M059J (cell line): ENCODE data around the gene EIF3J. TPM values are rescaled to one million over a fixed set of nuclear protein-coding genes. Genes with fewer than 3 reads are reported as not detected.
A peak's percentile ranks its signal among the peaks of the same experiment; 100 is the strongest.
"Not testable (repeated sequence)": the region's sequence is repeated elsewhere in the genome, so short reads cannot be mapped to it uniquely, and the experiment has no call there.

Experiments used
- DNase-seq: peaks from one replicate; pipeline ENCODE4 v3.0.0-alpha.2; 2012; ENCODE audit warnings: low read depth
- total RNA-seq: library from RNA; depleted of rRNA; stranded (reverse); fragments of >200 nt; shearing (Covaris generic); gene quantifications from 2 replicates; pipeline ENCODE4 v1.2.3, GENCODE V29; 2014; rRNA removed

EIF3J gene
- 26.9 and 49.2 TPM in 2 replicates for total RNA-seq

DNA sequence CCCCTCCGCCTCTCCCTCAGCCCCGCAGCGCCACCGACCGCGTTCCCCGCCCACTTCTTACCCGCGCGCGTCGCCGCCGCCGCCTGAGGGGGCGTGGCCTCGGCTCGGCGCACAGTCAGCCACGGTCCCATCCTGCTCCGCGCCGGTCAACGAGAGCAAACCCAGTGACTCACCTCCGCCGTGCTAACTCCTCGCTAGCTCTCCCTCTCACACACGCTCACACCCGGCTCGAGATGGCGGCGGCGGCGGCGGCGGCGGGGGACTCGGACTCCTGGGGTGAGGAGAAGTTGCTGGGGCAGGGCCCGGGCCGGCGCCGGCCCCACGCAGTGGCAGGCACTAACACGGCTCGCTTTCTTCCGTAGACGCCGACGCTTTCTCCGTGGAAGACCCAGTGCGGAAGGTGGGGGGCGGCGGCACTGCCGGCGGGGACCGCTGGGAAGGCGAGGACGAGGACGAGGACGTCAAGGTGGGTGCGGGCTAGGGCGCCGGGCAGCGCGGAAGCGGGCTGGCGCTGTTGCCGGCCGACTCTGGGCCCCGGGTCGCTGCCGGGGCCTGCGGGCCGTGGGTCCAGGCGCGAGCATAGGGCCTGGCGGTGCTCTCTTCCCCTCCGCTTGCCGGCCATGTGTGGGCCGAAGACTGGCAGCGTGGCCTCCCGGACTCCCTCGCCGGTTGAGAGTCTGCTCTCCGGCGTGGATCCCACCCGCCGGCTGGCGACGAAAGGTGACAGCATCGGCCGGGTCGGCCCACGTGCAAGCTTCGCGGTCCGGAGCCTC lies at the start of gene EIF3J:
Gene EIF3J (plus strand): TSS at position 186 of the 773 bp plus-strand sequence. CDS start 48 bp downstream, at position 234.
- peak; percentile 95 for DNase-seq

- peak; percentile 89 for DNase-seq
Observed at GRCh38 chr15:44489464-44489863, 47.5 kb upstream of the EIF3J start.

- DNase-seq = peak; percentile 31
Observed at GRCh38 chr15:44490622-44491021, 46.3 kb upstream of the EIF3J start.

DNA sequence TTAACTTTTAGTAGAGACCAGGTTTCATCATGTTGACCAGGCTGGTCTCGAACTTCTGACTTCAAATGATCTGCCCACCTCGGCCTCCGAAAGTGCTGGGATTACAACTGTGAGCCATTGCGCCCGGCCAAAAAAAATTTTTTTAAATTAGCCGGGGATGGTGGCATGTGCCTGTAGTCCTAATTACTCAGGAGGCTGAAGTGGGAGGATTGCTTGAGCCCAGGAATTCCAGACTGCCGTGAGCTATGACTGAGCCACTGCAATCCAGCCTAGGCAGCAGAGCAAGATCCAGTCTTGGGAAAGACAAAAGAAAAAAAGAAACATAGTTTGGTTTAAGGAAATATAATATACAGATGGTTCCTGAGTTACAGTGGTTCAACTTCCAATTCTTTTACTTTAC lies 44.9 kb upstream of the EIF3J start:
- no peak for DNase-seq

DNA sequence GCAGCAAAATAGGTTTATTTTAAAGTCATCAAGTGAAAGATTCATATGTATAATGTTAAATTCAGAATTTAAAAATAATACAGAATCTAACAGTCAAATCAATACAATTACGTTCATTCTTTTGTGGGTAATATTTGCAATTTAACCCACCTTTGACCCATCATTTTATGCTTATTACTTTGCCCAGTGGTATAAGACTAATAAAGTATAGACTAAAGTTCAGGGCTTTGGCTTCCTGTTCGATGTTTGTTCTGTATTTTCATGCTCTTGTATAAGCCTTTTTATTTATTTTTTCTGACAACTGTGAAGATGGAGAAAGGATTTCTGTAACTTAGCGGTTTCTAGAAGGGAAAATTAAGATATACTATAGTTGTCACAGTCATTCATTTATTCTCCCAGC lies 44.3 kb upstream of the EIF3J start:
- DNase-seq = no peak

DNA sequence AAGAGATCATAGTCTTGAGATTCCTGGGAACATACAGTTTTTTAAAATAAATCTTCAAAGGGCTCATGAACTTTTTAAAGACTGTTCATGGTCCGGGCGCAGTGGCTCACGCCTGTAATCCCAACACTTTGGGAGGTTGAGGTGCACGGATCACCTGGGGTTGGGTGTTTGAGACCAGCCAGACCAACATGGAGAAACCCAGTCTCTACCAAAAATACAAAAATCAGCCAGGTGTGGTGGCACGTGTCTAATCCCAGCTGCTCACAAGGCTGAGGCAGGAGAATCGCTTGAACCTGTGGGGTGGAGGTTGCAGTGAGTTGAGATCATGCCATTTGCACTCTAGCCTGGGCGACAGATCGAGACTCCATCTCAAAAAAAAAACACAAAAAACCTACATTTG lies 41.4 kb upstream of the EIF3J start:
- no peak for DNase-seq

GRCh38 chr15:44500555-44500954 lies 36.4 kb upstream of the EIF3J start:
- no peak for DNase-seq

GRCh38 chr15:44501768-44502366 lies 35.1 kb upstream of the EIF3J start:
- DNase-seq = peak; percentile 56

GRCh38 chr15:44516436-44516835 lies 20.5 kb upstream of the EIF3J start:
- DNase-seq = no peak

DNA sequence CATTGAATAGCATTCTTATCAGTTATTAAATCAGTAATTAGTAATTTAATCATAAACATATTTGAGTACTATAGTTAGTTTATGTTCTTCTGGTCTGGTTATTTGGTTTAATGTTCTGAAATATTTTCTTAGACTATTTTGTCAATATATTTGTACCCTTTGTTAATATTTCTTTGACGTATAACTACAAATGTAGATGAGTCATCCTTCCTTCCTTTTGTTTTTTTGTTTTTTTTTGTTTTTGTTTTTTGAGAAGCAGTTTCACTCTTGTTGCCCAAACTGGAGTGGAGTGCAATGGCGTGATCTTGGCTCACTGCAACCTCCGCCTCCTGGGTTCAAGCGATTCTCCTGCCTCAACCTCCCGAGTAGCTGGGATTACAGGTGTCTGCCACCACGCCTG lies 17.4 kb upstream of the EIF3J start:
- DNase-seq = no peak

DNA sequence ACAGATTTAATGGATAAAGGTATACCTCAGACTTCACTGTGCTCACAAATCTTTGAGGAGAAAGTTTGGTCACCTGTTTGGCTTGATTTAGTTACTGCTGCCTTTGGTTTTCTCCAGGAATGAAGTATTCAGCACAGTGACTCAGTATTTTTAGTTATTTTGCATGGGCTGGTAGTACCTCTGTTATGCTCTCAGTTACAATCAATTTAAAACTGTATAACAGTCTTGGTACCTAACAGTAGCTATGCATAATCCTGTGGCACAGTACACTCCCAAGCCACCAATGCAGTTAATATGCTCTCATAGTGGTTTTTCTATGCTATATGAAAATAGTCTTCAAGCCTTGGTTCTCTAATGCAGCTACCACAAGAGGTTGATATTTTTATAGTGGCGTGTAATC lies 11.9 kb upstream of the EIF3J start:
- DNase-seq = no peak

- DNase-seq = no peak
Observed at GRCh38 chr15:44527241-44527640, 9.7 kb upstream of the EIF3J start.

- no peak for DNase-seq
Observed at GRCh38 chr15:44529864-44530604, 6.9 kb upstream of the EIF3J start.

DNA sequence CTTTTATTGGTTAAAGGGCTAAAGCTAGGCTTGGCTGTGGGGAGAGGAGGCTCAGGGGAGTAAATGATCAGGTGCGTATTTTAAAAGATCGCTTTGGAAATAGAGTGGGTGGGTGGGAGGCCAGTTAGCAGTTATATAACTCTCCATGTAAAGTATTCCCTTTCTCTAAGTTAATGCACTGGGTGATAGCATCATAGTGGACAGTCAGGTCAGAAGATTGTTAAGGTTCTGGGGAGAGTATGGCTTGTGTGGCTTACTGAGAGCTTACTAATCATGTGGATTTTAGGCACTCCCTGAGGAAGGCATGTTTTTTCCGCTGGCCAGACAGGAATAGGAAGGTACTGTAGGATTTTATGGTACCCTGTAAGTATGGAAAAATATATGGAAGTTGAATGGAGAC lies 6.3 kb upstream of the EIF3J start:
- no peak for DNase-seq

- DNase-seq = not testable (repeated sequence)
Observed at GRCh38 chr15:44532275-44532674, 4.7 kb upstream of the EIF3J start.

- no peak for DNase-seq
Observed at GRCh38 chr15:44532689-44533088, 4.3 kb upstream of the EIF3J start.

DNA sequence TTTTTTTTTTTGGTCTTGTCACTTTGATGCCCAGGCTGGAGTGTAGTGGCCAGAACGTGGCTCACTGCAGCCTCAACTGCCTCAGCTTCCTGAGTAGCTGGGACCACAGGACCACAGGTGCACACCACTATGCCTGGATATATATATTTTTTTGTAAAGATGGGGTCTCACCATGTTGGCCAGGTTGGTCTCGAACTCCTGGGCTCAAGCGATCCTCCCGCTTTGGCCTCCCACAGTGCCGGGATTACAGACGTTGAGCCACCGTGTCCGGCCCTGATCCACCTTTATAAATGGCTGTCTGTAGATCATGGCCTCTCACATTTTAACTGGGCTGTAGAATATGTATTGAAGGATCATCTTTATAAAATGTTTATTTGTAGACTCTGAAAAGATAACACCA lies 1.9 kb upstream of the EIF3J start:
- no peak for DNase-seq

- no peak for DNase-seq
Observed at GRCh38 chr15:44535523-44536301, 1.2 kb upstream of the EIF3J start.

- peak; percentile 88 for DNase-seq
Observed at GRCh38 chr15:44536302-44536961, 515 bp upstream of the EIF3J start.

DNA sequence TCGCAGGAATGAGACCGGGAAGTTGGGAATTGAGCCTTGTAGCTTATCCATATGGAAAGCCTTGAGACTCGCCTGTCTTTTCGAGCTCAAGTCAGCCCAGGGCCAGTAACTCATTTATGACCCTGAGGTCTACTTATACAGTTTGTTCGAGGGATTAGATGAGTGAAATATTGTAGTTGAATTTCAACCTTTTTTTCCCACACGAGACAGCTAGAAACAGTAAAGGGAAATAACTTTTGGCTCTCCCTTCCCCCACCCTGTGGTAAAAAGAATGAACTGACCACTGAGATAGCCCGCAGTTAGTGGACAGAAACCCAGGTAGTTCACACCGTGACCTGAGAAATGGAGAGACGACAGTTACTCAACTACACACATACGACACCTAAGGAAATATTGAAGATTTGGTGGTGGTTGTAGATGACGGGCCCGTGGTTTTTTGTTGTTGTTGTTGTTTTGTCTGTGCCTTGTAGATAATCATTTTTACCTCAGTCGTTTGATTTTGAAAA lies 841 bp downstream of the EIF3J start:
- DNase-seq = no peak

DNA sequence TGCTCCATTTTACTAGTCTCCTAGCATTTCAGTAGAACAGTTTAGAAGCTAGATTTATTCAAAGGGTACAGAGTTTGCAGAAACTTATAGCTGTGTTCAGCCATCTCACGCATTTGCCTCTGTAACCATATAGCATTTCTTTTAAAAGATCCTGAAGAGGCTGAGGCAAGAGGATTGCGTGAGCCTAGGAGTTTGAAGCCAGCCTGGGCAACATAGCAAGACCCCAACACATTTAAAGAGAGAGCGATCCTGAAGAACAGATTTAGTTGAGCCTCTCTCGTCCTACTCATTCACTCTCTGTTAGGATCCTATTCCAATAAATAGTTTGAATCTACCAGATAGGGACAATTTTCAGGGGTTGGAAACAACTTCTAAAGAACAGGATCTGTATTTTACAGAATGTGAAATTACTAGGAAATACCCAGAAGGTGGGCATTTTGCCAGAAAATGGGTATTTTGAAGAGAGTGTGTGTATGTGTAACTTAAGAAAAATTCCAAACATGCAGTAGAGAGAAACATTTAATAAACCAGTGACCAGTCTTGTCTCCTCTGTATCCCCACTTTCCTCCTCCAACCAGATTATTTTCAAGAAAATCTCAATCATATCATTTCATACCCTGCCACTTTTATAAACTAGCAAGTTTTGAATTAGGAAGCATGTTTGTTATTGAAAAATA lies 4.5 kb downstream of the EIF3J start:
- peak; percentile 86 for DNase-seq
